Activated effector memory CD4-positive, alpha-beta T cell treated with anti-CD3 and anti-CD28 coated beads, Interleukin-2, amount 50 U/mL, for 16 hours (primary cell): ENCODE measurements around the gene RIN3.
A peak's percentile ranks its signal among the peaks of the same experiment; 100 is the strongest.

Experiments used
- DNase-seq: peaks from one replicate; pipeline ENCODE4 v3.0.0-alpha.2; 2020

RIN3 gene

DNA sequence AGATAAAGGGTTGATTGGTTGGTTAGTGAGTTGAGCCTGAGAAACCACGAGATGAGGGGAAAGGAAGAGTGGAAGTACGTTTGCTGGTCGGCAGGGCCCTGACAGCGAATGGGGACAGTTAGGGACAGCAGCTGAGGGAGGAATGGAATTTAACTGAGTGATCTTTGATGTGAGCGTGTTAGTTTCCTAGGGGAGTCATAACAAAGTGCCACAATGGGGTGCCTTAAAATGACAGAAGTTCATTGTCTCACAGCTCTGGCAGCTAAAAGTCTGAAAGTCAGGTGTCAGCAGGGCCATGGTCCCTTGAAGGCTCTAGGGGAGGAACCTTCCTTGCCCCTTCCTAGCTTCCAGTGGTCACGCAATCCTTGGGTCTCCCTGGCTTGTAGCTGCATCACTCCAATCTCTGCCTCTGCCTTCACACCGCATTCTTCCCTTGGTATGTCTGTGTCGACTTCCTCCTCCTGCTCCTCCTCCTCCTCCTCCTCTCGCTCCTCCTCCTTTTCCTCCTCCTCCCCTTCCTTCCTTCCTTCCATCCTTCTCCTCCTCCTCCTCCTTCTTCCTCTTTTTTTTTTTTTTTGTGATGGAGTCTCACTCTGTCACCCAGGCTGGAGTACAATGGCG lies 26.0 kb upstream of the RIN3 start:
- no peak for DNase-seq

DNA sequence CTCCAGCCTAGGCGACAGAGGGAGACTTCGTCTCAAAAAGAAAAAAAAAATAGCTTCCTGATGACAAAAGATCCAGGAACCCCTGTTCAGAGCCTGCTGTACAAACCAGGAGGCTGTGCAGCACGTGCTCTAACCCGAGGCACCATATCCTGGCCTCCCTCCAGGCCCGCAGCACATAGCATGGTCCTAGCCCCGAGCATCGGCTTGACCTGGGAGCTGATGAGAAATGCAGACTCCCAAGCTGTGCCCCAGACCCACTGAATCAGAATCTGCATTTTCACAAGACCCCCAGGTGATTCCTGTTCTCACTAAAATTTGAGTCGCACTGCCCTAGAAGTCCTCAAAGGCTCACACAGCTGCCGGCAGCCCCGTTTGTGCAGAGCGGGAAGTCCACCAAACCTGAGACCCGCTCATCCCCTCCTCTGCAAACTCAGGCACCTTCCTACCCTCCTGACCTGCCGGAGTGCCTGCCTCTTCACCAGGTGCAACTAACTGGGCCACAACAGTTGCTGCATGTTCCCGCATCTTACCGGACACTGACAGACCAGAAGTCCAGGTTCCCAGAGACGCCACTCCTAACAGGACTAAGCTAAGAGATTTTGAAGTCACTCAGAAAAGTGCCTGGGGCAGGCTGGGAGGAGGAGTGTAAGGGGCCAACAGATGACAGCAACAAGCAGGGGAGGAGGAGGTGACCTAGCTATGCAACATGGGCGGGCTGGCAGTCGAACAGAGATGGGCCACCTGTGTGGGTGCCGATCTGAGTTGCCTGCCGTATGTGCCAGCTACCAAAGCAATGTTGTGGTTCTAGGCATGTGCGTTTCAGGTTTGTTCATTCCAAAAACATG lies 24.0 kb upstream of the RIN3 start:
- DNase-seq, result no peak

DNA sequence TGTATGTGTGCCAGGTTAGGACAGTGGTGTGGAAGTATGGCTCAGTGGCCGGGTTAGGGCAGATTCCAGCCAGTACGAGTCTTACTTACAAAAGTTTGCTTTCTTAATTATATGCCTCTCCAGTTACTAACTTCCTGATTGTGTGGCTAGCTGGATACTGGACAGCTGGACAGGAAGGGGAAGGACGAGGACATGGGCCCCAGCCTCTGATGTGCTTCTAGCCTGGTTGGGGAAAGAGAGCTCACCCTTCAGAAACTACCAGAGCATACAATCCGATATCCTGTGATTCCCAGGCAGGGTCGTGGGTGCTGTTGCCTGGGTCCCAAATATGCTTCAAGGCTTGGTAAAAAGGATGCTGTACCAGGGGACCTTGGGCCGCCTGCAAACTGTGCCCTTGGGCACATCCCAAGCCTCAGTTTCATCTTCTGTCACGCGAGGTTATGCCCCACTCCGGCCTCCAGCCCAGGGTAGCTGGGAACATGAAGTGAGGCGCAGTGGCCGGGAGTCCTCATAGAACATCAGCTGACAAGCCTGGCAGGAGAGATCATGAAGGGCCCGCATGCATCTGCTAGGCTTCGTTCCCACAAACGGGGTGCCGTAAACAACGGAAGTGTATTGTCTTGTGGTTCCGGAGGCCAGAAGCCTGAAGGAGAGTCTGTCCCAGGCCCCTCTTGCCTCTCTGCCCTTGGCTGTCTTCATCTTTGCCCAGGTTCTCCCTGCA lies 23.2 kb upstream of the RIN3 start:
- no peak for DNase-seq

DNA sequence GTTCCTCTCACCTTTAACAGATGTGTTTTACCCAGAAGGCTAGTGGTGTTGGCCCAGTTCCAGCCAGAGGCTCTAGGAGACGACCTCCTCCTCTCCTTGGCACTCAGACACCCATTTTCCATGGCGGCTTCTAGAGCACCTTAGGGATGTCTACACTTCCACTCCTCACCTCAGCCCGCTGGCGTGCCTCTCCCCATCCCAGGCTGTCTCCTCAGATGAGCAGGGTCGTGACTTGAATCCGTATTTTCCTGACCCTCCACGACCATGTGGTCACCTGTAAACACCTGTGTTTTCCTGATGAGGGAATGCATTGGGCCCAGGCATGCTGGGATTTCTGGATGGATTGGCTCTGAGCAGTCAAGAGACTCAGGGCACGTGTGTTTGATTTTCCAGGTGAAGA lies 21.8 kb upstream of the RIN3 start:
- no peak for DNase-seq

DNA sequence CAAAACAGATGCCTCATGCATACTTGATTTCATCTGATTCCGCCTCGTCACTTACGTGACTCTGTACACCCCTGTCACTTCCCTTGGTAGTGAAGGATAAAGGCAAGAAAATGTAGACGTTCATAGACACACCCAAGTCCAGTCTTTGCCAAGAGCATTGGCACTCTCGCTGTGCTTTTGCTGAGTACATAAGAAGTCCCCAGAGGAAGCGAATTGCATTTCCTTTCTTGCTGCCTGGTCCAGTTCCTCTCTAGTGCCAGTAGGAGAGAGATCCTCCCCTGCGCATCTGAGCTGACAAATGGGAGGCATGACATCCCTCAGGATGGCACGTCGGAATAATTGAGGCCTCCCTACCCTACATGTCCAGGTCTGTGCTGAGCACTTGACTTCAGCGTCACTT lies 21.3 kb upstream of the RIN3 start:
- no peak for DNase-seq

DNA sequence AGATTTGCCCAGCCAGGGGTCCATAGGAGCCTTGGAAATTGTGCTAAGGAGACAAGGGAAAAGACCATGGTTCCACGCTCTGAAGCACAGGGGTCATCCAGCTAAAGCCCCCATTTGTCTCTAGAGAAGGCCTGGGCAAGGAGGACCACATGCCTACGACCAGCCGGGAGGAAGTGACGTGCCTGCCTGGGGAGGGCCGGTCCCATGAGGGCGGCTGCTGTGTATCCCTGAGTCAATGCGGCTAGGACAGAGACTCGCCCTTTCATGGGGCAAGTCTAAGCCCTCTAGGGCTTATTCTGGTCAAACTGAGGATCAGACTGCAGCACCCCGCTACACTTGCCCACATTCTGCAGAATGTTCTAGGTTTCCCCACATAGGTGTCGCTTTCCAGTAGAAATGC lies 20.6 kb upstream of the RIN3 start:
- no peak for DNase-seq

DNA sequence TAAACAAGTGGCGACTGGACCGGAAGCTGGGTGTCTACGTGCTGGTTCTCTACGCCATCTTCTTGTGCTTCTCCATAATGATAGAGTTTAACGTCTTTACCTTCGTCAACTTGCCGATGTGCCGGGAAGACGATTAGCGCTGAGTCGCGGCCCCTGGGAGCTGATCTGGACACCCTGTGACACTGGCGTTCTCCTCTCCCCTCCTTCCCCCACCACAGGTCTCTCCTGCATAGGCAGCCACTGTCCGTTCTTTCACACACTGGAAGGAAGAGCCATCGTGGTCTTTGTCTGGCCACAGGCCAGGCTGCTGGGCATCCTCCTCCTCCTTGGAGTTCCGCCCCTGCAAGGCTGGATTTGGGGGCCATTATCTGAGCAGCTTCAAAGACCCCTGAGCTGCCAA lies 20.1 kb upstream of the RIN3 start:
- DNase-seq, result no peak

DNA sequence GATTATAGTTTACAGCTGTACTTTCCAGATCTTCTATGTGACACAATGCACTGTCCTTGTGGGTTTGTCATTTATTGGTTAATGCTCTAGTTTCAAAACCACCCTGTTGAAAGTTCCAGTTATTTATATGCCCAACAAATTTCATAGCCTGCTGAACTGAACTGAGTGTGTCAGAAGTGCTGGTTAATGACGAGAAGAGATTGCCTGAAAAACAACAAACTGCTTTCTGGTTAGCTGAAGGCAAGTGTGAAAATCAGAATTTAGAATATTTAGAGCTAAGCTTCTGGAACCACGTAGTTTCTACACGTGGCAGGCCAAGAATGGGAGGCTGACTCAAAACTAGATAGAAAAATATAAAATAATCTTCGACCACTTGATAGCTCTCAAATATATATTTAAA lies 19.1 kb upstream of the RIN3 start:
- no peak for DNase-seq

DNA sequence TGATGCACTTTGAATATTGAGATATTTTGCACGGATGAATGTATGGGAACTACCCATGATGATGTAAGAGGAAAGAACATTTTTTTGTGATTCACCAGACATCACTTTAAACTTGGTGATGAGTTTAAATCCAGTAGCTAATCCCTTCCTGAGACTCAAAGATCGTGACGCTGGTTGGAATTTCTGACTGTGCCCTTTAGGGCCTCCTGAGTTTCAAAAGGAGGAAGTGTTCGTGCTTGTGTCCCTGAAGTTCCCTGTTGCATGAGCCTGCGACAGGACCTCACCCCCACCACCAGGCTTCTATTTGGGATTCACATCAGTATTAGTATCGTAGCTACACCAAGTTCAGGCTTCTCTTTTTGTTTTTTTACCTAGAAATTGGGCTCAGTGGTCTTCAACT lies 18.6 kb upstream of the RIN3 start:
- no peak for DNase-seq

DNA sequence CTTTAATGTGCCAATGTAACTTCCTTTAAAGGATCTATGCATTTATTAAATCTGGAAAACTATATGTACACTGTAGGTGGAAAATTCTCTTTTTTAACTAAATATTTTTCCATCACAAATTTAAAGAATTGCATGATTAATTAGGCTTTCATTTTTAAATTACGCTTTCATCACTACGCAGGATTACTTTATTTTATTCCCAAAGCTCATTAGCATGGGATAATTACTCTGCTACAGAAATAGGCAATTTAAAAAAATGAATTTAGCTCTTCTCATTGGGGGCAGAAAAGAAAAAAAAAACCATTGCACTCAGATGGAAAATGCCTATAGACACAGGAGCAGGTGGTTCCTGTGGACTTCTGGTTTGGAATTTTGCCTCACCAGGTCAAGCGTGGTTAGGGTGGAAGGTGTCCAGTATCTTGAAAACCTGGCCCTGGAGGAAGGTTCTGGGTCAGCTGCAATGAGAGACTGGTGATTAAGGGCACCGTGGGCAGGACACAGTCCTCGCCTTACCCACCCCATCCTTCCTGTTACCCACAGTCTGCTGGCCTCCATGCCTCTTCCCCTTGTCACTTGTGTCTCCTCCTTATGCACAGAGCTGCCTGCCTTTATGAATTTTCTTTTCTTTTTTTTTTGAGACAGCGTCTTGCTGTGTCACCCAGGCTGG lies 17.3 kb upstream of the RIN3 start:
- DNase-seq, result no peak

DNA sequence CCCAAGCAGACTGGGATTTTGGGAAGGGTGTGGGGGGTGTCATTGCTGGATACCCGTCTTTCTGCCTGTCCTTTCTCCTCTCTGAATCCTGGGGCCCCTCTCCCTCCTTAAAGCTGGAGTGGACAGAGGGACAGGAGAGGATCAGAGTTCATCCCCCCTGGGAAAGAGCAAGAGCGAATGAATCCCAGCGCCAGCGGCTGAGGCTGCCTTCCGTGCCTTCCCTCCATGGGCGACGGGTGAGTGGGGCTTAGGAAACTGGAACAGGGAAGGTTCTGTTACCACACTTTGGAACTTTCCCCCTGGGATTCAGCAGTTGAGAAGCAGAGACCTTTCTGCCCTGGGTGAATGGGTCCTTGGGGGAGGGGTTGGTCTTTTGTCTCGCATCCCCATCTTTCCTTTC lies 16.2 kb upstream of the RIN3 start:
- no peak for DNase-seq

DNA sequence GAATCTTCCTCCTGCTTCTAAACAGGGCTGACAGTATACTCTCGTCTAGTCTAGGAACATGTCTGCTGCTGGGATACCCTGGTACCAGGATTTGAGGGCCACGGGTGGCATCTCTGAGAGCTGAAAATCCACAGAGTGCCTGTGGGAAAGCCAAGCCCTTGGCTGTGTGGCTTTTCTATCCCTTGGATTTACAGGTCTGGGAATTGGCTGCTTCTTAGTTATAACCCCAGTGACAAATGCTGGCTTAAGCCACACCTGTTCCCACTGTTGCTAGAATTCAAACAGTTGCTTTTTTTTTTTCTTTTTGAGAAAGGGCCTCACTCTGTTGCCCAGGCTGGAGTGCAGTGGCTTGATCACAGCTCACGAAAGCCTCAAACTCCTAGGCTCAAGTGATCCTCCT lies 14.3 kb upstream of the RIN3 start:
- no peak for DNase-seq

DNA sequence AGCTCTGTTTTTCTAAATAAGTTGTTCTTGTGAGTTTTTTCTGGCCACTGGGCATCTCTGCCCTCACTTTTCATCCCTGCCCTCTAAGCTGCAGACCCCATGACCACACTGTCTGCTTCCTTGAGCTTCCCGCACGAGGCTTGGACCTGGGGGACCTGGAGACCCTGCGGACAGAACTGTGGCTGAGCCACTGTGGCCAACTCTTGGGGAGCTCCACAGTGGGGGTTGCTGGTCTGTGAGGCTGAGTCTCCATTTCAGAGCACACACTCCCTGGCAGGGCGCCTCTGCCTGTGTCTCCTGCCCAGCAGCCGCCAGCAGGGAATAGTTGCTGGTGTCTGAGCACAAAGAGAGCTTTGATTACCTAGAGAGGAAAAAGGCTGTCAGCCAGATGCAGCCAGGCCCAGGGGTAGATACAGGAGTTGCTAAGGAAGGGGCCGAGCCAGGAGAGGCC lies 13.1 kb upstream of the RIN3 start:
- DNase-seq, result no peak

DNA sequence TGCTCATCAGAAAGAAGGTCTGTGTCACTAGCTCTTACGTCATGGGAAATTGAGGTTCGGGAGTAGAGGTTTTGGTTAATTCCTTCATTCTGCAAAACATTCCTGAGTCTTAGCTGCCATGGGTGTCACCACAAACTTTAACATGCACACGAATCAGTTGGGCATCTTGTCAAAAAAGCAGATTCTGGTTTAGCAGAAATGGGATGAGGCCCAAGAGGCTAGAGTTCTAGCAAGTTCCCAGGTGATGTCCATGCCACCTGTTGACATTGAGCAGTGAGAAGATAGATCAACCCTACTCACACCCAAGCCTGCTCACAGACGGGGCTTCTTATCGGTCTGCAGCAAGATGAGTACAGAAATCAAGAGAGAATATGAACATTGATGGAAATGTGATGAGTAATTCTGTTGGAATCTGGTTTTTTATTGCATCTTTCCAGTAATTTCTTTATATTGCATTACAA lies 11.7 kb upstream of the RIN3 start:
- DNase-seq, result no peak

DNA sequence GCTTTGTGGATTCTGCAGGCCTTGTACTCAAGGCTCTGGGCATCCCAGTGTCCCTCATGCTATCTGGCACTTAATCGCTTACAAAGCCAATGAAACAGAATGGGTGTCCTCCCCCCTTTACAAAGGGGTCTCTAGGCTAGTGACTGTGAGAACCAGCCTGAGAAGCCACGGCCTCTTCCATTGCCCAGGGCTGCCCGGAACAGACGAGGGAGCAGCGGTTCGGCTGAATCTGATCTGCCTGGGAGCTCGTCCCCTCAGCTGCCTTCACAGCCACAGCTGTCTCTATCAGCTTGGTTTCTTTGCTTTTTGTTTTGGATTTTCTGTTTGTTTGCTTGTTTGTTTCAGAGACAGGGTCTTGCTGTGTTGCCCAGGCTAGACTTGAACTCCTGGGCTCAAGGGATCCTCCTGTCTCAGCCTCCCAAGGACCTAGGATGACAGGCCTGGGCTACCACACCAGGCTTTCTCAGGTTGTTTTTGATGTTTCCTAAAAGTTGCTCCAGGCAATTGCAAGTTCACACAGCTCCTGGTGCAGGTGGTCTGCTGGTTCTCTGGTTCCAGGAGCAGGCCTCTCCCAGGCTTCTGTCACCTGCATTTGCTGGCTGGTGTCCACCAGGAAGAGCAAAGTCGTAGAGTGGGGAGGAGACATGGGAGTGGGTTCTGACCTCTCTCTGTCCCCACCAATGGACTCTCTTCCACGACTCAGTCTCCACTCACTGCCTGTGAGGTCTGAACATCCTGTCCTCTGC lies 10.9 kb upstream of the RIN3 start:
- DNase-seq, result peak; percentile 43

DNA sequence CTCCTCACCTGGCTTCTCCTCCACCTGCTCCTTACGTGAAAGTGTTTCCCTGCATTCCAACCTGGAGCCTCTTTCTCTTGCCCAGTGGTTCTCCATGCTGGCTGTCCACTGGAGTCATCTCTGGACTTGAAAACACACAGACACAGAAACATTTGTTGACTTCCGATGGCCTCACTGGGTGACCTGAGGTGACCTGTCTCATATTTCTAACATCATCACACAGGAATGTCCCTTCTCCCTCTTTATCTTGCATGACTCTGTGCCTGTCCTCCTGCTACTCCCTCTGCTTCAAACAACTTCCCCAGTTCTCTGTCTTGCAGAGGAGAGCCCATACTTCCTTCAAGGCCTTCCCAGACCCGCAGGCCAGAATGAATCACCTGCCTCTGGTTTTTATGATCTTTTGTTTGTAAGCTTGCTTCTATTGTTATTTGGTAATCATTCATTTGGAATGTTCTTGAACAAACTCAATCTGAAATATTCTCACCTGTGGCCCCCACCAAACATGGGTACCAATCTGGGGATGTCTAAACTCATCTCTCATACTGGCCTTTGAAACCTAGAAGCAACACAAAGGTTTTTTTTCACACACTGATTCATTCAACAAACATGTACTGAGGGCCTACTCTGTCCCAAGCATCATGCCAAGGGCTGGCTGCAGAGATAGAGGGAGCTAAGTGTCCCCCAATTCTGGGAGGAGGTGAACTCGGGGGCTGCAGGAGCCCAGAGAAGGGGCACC lies 9.7 kb upstream of the RIN3 start:
- DNase-seq, result no peak

DNA sequence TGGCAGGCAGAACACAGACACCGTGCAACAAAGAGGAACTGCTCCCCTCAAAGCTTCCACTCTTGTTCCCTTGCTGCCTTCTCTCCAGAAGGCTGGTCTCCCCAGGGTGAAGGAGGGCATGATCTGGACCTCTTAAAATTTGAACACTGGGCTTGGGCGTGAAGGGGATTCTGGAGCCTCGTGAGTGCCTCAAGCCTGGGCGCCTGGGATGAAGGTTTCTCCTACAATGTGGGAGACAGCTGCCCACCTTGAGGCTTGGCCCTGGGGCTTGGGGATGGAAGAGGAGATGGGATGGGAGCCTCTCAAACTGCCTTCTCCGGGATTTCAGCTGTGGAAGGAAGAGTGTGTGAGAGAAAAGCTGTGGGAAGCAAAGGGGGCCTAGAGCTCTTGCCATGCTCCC lies 7.8 kb upstream of the RIN3 start:
- DNase-seq, result no peak

DNA sequence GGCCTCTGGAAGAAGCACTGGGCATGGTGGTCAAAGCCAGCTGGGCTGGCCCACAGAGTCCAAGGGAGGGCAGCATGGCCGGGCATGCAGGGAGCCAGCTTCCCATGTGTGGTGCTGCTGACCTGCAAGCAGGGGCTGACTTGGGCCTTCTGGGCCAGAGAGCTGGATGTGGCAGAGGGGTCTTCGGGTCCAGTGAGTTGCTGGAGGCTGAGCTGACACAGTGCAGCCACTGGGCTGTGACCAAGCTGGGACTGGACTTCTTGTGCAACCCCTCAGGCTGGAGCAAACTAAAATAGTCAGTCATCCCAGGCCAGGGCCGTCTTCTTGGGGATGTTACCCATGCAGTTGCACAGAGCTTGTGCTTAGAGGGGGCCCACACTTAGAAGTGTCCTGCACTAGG lies 7.3 kb upstream of the RIN3 start:
- DNase-seq, result peak; percentile 12

DNA sequence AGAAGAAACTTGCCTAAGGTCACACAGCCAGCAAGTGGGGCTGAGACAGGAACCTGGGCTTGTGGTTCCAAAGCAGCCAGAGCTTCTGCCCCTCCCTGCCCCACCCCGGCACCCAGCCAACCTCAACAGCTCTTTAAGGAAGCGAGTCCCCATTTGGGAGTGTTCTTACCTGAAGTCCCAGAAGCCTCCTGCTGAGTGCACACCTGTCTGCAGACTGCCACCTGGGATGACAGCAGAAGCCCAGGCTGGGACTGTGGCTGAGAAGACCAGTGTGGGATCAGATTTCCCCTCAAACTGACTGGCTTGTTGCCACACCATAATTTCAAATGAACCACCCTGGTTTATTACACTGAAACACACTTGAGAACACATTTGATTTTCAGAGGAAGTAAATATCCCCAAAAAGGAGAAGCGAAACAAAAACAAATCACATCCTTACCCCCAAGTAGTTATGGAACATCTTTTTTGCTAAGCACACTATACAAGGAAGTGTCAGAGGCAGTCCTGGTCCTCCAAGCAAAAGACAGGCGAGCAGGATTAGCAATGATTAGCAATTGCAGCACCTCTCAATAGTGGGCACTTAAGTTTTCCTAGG lies 6.3 kb upstream of the RIN3 start:
- DNase-seq, result peak; percentile 36

DNA sequence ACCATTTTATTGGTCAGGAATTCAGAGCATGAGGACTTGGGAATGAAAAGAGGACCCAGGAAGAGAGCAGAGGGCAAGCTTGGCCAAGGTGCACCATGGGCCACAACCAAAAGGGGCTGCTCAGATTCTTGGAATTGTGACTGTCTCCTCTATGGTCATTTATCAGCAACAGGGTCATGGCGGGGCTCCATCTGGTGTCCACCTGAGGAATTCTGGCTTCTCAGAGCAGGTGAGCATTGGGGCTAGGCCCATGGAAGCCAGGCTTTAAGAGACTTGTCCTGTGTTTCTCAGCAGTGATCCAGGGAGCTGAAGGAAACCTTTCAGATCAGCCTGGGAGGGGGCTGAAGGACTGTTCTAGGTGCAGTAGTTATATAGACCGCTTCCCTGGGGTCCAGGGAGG lies 2.6 kb upstream of the RIN3 start:
- DNase-seq, result no peak

DNA sequence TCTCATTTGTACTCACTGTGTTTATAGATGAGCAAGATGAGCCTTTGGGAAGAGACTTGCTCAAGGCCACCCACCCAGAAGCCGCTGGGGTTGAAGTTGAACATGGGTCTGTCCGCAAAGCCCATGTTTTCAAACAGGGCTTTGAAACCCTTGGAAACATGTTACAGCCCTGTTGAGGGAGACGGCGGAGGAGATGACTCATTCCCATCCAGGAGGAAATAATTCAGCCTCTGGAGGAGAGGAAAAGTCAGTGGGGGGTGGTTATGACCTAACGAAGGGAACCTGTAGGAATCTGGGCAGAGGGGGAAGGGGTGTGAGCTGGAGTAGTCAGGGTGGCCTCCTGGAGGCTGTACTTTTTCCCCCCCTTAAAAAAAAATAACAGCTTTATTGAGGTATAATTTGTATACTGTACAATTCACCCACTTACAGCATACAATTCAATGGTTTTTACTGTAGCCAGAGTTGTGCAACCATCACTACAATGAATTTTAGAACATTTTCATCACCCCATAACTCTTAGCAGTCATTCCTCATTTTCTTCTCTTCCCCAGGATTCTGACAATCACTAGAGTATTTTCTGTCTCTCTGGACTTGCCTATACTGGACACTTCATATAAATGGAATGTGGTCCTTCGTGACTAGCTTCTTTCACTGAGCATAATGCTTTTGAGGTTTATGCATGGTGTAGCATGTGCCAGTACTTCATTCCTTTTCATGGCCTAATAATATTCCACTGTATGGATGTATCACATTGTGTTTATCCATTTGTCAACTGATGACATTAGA lies 1.9 kb upstream of the RIN3 start:
- no peak for DNase-seq
